ENCODE measurements around the gene SMIM35.

The SMIM35 gene

GRCh38 chr11:118016104-118016503 is 70.7 kb downstream of the SMIM35 start:
- no peak for TF ChIP-seq CTCF (conservative IDR thresholded peaks at IDR 0.05; ENCODE audit: low read depth, low read length)
- Histone ChIP-seq H4K20me1 (ENCODE audit: insufficient read depth) (no peaks in the 10 kb centered on the region), H3K27me3 (ENCODE audit: insufficient read depth, low read depth) (no peaks in the 10 kb centered on the region), H3K4me3 (IDR thresholded peaks at IDR 0.05; ENCODE audit: insufficient read depth, low read depth, low read length) (no peak overlapping the region), H3K79me2 (ENCODE audit: insufficient read depth, low read depth) (no peaks in the 10 kb centered on the region), H3K27ac (no peak overlapping the region), H3K36me3 (ENCODE audit: insufficient read depth) (no peaks in the 10 kb centered on the region), H3K9ac (no peak overlapping the region), H3K4me2 (no peak overlapping the region), H2AFZ (ENCODE audit: low read depth) (no peak overlapping the region), H3K4me1 (ENCODE audit: low read depth, poor library complexity, severe bottlenecking) (no peaks in the 10 kb centered on the region)

GRCh38 chr11:118015385-118015841 is 71.3 kb downstream of the SMIM35 start:
- no peaks in the 10 kb centered on the region for H3K4me1 ChIP-seq (ENCODE audit: low read depth, poor library complexity, severe bottlenecking)
- H3K4me3 ChIP-seq (IDR thresholded peaks at IDR 0.05; ENCODE audit: insufficient read depth, low read depth, low read length), result no peak overlapping the region
- H3K79me2 ChIP-seq (ENCODE audit: insufficient read depth, low read depth), result no peaks in the 10 kb centered on the region
- H3K9ac ChIP-seq, result no peak overlapping the region
- H3K4me2 ChIP-seq, result no peak overlapping the region
- H3K27ac ChIP-seq, result no peak overlapping the region
- no peaks in the 10 kb centered on the region for H3K36me3 ChIP-seq (ENCODE audit: insufficient read depth)
- no peak for TF ChIP-seq CTCF (conservative IDR thresholded peaks at IDR 0.05; ENCODE audit: low read depth, low read length)
- H3K27me3 ChIP-seq (ENCODE audit: insufficient read depth, low read depth), result no peaks in the 10 kb centered on the region
- H4K20me1 ChIP-seq (ENCODE audit: insufficient read depth), result no peaks in the 10 kb centered on the region
- H2AFZ ChIP-seq (ENCODE audit: low read depth), result no peak overlapping the region

- no peak for TF ChIP-seq CTCF (conservative IDR thresholded peaks at IDR 0.05; ENCODE audit: low read depth, low read length)
- no peaks in the 10 kb centered on the region for H3K36me3 ChIP-seq (ENCODE audit: insufficient read depth)
- no peak overlapping the region for H3K27ac ChIP-seq
- H3K4me3 ChIP-seq (IDR thresholded peaks at IDR 0.05; ENCODE audit: insufficient read depth, low read depth, low read length), result no peak overlapping the region
- H4K20me1 ChIP-seq (ENCODE audit: insufficient read depth), result no peaks in the 10 kb centered on the region
- H3K4me2 ChIP-seq, result no peak overlapping the region
- H3K27me3 ChIP-seq (ENCODE audit: insufficient read depth, low read depth), result no peaks in the 10 kb centered on the region
- no peaks in the 10 kb centered on the region for H3K4me1 ChIP-seq (ENCODE audit: low read depth, poor library complexity, severe bottlenecking)
- no peak overlapping the region for H3K9ac ChIP-seq
- H3K79me2 ChIP-seq (ENCODE audit: insufficient read depth, low read depth), result no peaks in the 10 kb centered on the region
- H2AFZ ChIP-seq (ENCODE audit: low read depth), result no peak overlapping the region
Observed at GRCh38 chr11:118014022-118014421, 72.7 kb downstream of the SMIM35 start.

- Histone ChIP-seq H3K4me3 (IDR thresholded peaks at IDR 0.05; ENCODE audit: insufficient read depth, low read depth, low read length) (no peak overlapping the region), H3K27ac (no peak overlapping the region), H3K4me2 (no peak overlapping the region)
Observed at GRCh38 chr11:118012083-118012669, 74.6 kb downstream of the SMIM35 start.

More at GRCh38 chr11:118012083-118012669, 74.6 kb downstream of the SMIM35 start:
- Histone ChIP-seq H3K79me2 (ENCODE audit: insufficient read depth, low read depth) (no peaks in the 10 kb centered on the region), H3K27me3 (ENCODE audit: insufficient read depth, low read depth) (no peaks in the 10 kb centered on the region), H4K20me1 (ENCODE audit: insufficient read depth) (no peaks in the 10 kb centered on the region), H3K36me3 (ENCODE audit: insufficient read depth) (no peaks in the 10 kb centered on the region), H2AFZ (ENCODE audit: low read depth) (no peak overlapping the region), H3K4me1 (ENCODE audit: low read depth, poor library complexity, severe bottlenecking) (peaks cover 15% of the 10 kb centered on the region), H3K9ac (no peak overlapping the region)
- no peak for TF ChIP-seq CTCF (conservative IDR thresholded peaks at IDR 0.05; ENCODE audit: low read depth, low read length)

Data from KMS-11 (cell line).